Measurements from ENCODE around the gene OGT. TPM values are rescaled to one million over a fixed set of nuclear protein-coding genes. Genes with fewer than 3 reads are reported as not detected.

OGT gene
- total RNA-seq, 1 experiment from 2014 or later, result 130 TPM

DNA sequence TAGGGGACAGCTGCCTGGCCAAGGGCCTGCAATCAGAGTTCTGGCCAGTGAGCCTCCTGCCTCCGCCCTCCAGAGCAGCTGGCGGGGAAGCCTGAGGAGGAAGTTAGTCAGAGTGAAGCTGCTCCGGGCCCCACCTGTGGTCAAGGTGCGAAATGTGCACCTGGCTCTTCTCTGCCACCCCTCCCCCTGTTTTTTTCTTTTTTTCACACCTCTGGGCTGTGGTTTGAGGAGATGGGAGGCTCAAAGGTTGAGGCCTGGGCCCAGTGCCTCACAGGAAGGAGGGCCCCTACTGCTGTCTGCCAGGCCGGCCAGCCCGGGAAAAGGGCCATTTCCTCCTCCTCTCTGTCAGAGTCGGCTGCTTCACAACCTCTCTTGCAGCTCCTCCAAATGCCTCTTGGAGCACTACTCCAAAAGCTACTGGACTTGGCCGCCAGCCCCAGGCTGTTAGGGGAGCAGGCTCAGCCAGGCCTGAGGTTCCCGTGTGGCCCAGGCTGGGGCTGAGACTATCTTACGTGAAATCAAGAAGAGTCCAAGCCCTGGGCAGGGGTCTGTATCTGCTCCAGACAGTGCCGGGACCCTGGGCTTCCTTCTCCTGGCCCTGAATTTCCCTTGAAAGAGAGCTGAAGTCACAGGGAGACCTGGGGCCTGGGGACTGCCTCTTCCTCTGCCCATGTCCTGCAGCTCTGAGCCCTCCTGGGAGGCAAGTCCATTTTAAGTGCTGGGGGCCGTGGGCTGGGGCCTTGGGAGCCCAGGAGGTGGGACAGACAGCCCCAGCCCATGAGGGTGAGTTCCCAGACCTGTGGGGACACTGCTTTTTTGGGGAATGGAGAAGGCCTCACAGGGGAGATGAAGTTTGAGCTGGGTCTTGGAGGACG, 89.9 kb downstream of the OGT start:
- CTCF ChIA-PET, result no interaction called here

DNA sequence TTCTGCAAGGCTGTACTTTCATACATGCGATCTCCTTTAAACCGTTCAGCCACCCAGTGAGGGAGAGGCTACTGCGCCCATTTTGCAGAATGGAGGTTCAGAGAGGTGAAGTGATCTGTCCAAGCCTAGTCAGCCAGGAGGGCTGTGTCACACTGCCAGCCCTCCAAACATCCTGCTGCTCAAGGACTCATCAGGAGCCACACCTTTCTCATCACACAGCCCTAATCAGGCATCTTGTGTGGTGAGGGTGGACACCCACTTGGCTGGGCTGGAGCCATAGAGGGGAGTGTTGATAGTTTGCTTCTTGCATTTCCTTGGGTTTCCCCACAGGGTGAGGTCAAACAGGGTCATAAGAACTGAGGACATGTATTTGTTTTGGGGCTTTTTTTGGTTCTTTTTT, 90.8 kb downstream of the OGT start:
- CTCF ChIA-PET, result no interaction called here
- BruUV-seq (replicated peaks), result no TSS peak

More for the DNA sequence above, 89.9 kb downstream of the OGT start:
- intact Hi-C loops (cut with micrococcal nuclease; ENCODE audit: unreplicated experiment), result no loop called here
- Histone ChIP-seq H3K9me3 (ENCODE audit: low read depth, low read length, poor library complexity, severe bottlenecking) (no peaks in the 10 kb centered on the region), H3K4me1 (ENCODE audit: insufficient read depth, low read length, poor library complexity, severe bottlenecking) (no peaks in the 10 kb centered on the region), H3K4me3 (ENCODE audit: low read depth, low read length, poor library complexity, severe bottlenecking) (no peak overlapping the region), H3K36me3 (ENCODE audit: insufficient read depth, low read length, poor library complexity, severe bottlenecking) (no peaks in the 10 kb centered on the region), H3K27ac (ENCODE audit: low read depth, low read length, poor library complexity, severe bottlenecking) (no peak overlapping the region), H3K27me3 (replicated peaks; ENCODE audit: insufficient read depth, low read depth, low read length, poor library complexity) (no peaks in the 10 kb centered on the region)
- no peak for TF ChIP-seq EZH2 (IDR thresholded peaks at IDR 0.05; ENCODE audit: borderline replicate concordance, low read depth, low read length, poor library complexity, severe bottlenecking)
- TF ChIP-seq, protein P1, sequence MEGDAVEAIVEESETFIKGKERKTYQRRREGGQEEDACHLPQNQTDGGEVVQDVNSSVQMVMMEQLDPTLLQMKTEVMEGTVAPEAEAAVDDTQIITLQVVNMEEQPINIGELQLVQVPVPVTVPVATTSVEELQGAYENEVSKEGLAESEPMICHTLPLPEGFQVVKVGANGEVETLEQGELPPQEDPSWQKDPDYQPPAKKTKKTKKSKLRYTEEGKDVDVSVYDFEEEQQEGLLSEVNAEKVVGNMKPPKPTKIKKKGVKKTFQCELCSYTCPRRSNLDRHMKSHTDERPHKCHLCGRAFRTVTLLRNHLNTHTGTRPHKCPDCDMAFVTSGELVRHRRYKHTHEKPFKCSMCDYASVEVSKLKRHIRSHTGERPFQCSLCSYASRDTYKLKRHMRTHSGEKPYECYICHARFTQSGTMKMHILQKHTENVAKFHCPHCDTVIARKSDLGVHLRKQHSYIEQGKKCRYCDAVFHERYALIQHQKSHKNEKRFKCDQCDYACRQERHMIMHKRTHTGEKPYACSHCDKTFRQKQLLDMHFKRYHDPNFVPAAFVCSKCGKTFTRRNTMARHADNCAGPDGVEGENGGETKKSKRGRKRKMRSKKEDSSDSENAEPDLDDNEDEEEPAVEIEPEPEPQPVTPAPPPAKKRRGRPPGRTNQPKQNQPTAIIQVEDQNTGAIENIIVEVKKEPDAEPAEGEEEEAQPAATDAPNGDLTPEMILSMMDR (conservative IDR thresholded peaks at IDR 0.05; ENCODE audit: low read depth, low read length), result no peak
- BruUV-seq (replicated peaks), result no TSS peak
- DNase-seq (ENCODE audit: low spot score), result peak; percentile 5
- POLR2A ChIA-PET (ENCODE audit: low non-redundant PET), result no interaction called here

DNA sequence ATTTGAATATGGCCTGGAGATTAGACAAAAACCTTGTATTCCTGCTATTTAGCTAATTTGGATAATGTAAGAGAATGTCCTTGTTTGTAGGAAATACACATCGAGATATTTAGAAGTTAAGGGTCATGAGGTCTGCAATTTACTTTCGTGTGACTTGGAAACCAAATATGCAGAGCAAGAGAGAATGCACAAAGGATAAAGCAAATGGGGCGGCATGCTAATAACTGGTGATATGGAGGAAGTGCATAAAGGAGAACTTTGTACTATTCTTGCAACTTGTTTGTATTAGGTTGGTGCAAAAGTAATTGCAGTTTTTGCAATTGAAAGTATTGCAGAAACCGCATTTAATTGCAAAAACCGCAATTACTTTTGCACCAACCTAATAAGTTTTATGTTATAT, 92.6 kb downstream of the OGT start:
- Histone ChIP-seq H3K27ac (ENCODE audit: low read depth, low read length, poor library complexity, severe bottlenecking) (no peak overlapping the region), H3K4me1 (ENCODE audit: insufficient read depth, low read length, poor library complexity, severe bottlenecking) (no peaks in the 10 kb centered on the region), H3K4me3 (ENCODE audit: low read depth, low read length, poor library complexity, severe bottlenecking) (no peak overlapping the region), H3K9me3 (ENCODE audit: low read depth, low read length, poor library complexity, severe bottlenecking) (no peaks in the 10 kb centered on the region), H3K27me3 (replicated peaks; ENCODE audit: insufficient read depth, low read depth, low read length, poor library complexity) (no peaks in the 10 kb centered on the region), H3K36me3 (ENCODE audit: insufficient read depth, low read length, poor library complexity, severe bottlenecking) (no peaks in the 10 kb centered on the region)
- ChIA-PET CTCF (interaction anchor here (0.6 kb wide), 1 partner anchor 348 kb away, joined by 3 read pairs; no protein-coding TSS in a partner anchor), POLR2A (ENCODE audit: low non-redundant PET) (no interaction called here)
- TF ChIP-seq EZH2 (IDR thresholded peaks at IDR 0.05; ENCODE audit: borderline replicate concordance, low read depth, low read length, poor library complexity, severe bottlenecking), result no peak
- TF ChIP-seq, protein P1 (conservative IDR thresholded peaks at IDR 0.05; ENCODE audit: low read depth, low read length), result no peak
- BruUV-seq (replicated peaks), result no TSS peak
- DNase-seq (ENCODE audit: low spot score), result no peak
- intact Hi-C loops (cut with micrococcal nuclease; ENCODE audit: unreplicated experiment), result no loop called here

More for the DNA sequence above, 90.8 kb downstream of the OGT start:
- POLR2A ChIA-PET (ENCODE audit: low non-redundant PET), result no interaction called here
- no peak for TF ChIP-seq EZH2 (IDR thresholded peaks at IDR 0.05; ENCODE audit: borderline replicate concordance, low read depth, low read length, poor library complexity, severe bottlenecking)
- TF ChIP-seq, protein P1 (conservative IDR thresholded peaks at IDR 0.05; ENCODE audit: low read depth, low read length), result no peak
- Histone ChIP-seq H3K27ac (ENCODE audit: low read depth, low read length, poor library complexity, severe bottlenecking) (no peak overlapping the region), H3K4me3 (ENCODE audit: low read depth, low read length, poor library complexity, severe bottlenecking) (no peak overlapping the region), H3K9me3 (ENCODE audit: low read depth, low read length, poor library complexity, severe bottlenecking) (no peaks in the 10 kb centered on the region), H3K27me3 (replicated peaks; ENCODE audit: insufficient read depth, low read depth, low read length, poor library complexity) (no peaks in the 10 kb centered on the region), H3K4me1 (ENCODE audit: insufficient read depth, low read length, poor library complexity, severe bottlenecking) (no peaks in the 10 kb centered on the region), H3K36me3 (ENCODE audit: insufficient read depth, low read length, poor library complexity, severe bottlenecking) (no peaks in the 10 kb centered on the region)
- no peak for DNase-seq (ENCODE audit: low spot score)
- intact Hi-C loops (cut with micrococcal nuclease; ENCODE audit: unreplicated experiment), result no loop called here

Other genes with a start within 250 kb of the OGT start
- 705 and 792 TPM in 2 replicates for gene NONO, start 249.5 kb upstream of the OGT start, total RNA-seq (2021)
- 6.6 and 7.0 TPM in 2 replicates for gene ITGB1BP2, start 231.4 kb upstream of the OGT start, total RNA-seq (2021)
- 30.3 and 38.5 TPM in 2 replicates for gene TAF1, start 166.7 kb upstream of the OGT start, total RNA-seq (2021)
- 1.8 and 3.0 TPM in 2 replicates for gene GCNA, start 45.3 kb downstream of the OGT start, total RNA-seq (2021)
- gene CXCR3, start 85.4 kb downstream of the OGT start, total RNA-seq (2021), result not detected in 2 replicates
- gene CXorf49, start 185.2 kb downstream of the OGT start, total RNA-seq (2021), result not detected in 2 replicates
- not detected in 2 replicates for gene CXorf49B, start 230.2 kb downstream of the OGT start, total RNA-seq (2021)